Pancreas (tissue), 10 donors: Measurements from ENCODE around the gene ADPRHL1. TPM values are rescaled to one million over a fixed set of nuclear protein-coding genes. Genes with fewer than 3 reads are reported as not detected.

Source experiments
- ATAC-seq, 4 donors: fragments of 200-7000 bp; cut with Tn5 transposase; one replicate each; pipeline versions ENCODE4 v1.8.0 to v1.9.1; 2020; ENCODE audit warnings: mild to moderate bottlenecking in 4 of 4, moderate library complexity in 4 of 4
- DNase-seq, 6 donors: peaks; one replicate each; pipeline ENCODE4 v3.0.0-alpha.2; 2020
- FAIRE-seq: peaks from 2 replicates; lab custom pipeline; 2012; peaks lifted over from hg19 to GRCh38; lab: Jason Lieb, UNC
- H3K27ac ChIP-seq, 4 donors: fragments of 200-600 bp; sonication (generic); 1 replicate in 3 of 4; 2 replicates in 1 of 4; pipeline versions ENCODE4 v1.5.0 to v1.8.0; 2020
- H3K27me3 ChIP-seq, 4 donors: fragments of 200-600 bp; one replicate each; pipeline ENCODE4 v1.8.0; 2021
- H3K36me3 ChIP-seq, 3 donors: fragments of 200-600 bp; sonication (generic) in 1 of 3; one replicate each; pipeline versions ENCODE4 v1.5.0 to v1.8.0; 2020 to 2021
- H3K4me1 ChIP-seq, 3 donors: fragments of 200-600 bp; one replicate each; pipeline ENCODE4 v1.8.0; 2021
- H3K4me3 ChIP-seq, 4 donors: fragments of 200-600 bp; sonication (generic) in 2 of 4; one replicate each; pipeline versions ENCODE4 v1.5.0 to v1.8.0; 2020 to 2021
- H3K9me3 ChIP-seq, 4 donors: fragments of 200-600 bp; one replicate each; pipeline ENCODE4 v1.8.0; 2021
- WGBS, 2 donors: extraction: QIAGEN DNeasy Blood & Tissue Kit; methylation state at CpG; one replicate each; pipeline ENCODE4 v1.1.7; 2013; 5-methylcytosine and 5-hydroxymethylcytosine counted together
- intact Hi-C, 3 donors: fragments of 100-400 bp; cut with DNase I; formaldehyde crosslinking; loops; one replicate each; pipeline versions ENCODE4 v1.11.1 to v1.14.2; 2022
- polyA plus RNA-seq, 2 donors: library from polyadenylated mRNA; stranded (reverse); fragments of 200-250 nt; gene quantifications; one replicate each; pipeline ENCODE4 v1.2.3, GENCODE V29; 2013
- total RNA-seq, 6 donors: library from RNA; stranded (reverse); fragmentation: NEBNext Ultra II Directional in 4 of 6; extraction: Animal tissue kit (Norgen Biotek cat#: 25700) in 4 of 6; gene quantifications; one replicate each; pipeline versions ENCODE4 v1.2.1 to v1.2.4, GENCODE V29; 2021 to 2023
- TF ChIP-seq, protein P1 (sequence below), 4 donors: fragments of 200-600 bp; sonication (generic) in 3 of 4; IDR thresholded peaks; one replicate each; pipeline versions ENCODE4 v1.5.0 to v1.8.0; 2021; ENCODE audit warnings: antibody characterized with exemption in 4 of 4
- donor health status: healthy with polysubstance abuse.
- donor health status: DM: no; HTN: no; CAD: no; lungs with moderate emphysema.
- donor health status: DM: no; HTN: no; CAD: no.
- donor health status: control.
- donor health status: control.
- donor health status: Bipolar disorder and iron deficiency.
- donor health status: DM: yes; HTN: yes; CAD: no.
- donor health status: DM: no; HTN: no; CAD: no.
- donor health status: DM: no; HTN: no; CAD: no.
- donor health status: DM: yes; HTN: yes; CAD: no.

Gene ADPRHL1
- total and polyA plus RNA-seq, 8 donors, result 1.2 to 6.0 (median 3.0) TPM

DNA sequence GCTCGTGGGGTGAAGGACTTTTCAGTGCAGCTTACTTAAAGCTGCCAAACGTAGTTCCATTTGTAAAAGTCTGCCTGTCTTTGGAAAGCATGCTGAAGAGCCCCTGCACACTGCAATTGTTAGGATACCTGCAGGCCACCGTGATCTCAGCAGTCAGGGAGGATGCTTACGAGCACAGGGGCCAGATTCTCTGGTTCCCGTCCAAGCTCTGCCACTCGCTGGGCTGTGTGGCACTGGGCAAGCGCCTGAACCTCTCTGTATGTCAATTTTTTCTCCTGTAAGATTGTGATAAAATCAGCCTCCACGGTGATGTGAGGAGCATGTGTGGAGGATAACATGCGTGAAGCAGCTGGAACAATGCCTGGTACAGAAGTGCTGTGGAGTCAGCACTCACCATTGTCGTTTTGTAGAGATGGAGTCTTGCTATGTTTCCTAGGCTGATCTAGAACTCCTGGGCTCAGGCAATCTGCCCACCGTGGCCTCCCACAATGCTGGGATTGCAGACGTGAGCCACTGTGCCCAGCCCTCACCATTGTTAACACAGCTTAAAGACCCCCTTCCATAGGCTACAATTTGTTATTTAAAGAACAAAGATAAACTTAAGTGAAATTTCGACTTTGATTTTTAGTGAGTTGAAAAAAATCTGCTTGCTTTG, 3.5 kb downstream of the ADPRHL1 start:
- DNase-seq, result peak in 1 of 6 donors; percentile 17
- FAIRE-seq, result no peak
- intact Hi-C loops, result no loop called here
- no peaks in the 10 kb centered on the region for H3K36me3 ChIP-seq
- H3K4me3 ChIP-seq, result peak overlapping the region; percentile 33 to 59 (median 43)
- peaks cover 5 to 19% (median 10%) of the 10 kb centered on the region in 3 donors for H3K4me1 ChIP-seq
- 49 to 64% methylated on average over 13 of the region's 13 CpGs for WGBS, 2 donors
- no peaks in the 10 kb centered on the region for H3K27me3 ChIP-seq
- H3K27ac ChIP-seq, result peak overlapping the region; percentile 84 to 95 (median 89)
- TF ChIP-seq, protein P1, sequence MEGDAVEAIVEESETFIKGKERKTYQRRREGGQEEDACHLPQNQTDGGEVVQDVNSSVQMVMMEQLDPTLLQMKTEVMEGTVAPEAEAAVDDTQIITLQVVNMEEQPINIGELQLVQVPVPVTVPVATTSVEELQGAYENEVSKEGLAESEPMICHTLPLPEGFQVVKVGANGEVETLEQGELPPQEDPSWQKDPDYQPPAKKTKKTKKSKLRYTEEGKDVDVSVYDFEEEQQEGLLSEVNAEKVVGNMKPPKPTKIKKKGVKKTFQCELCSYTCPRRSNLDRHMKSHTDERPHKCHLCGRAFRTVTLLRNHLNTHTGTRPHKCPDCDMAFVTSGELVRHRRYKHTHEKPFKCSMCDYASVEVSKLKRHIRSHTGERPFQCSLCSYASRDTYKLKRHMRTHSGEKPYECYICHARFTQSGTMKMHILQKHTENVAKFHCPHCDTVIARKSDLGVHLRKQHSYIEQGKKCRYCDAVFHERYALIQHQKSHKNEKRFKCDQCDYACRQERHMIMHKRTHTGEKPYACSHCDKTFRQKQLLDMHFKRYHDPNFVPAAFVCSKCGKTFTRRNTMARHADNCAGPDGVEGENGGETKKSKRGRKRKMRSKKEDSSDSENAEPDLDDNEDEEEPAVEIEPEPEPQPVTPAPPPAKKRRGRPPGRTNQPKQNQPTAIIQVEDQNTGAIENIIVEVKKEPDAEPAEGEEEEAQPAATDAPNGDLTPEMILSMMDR (IDR thresholded peaks at IDR 0.05), result no peak
- H3K9me3 ChIP-seq, result no peaks in the 10 kb centered on the region
- no peak for ATAC-seq

- intact Hi-C loops, result no loop called here
- TF ChIP-seq, protein P1 (IDR thresholded peaks at IDR 0.05), result no peak
- H3K27ac ChIP-seq, result peak overlapping the region; percentile 84 to 95 (median 89)
- peak overlapping the region; percentile 33 to 59 (median 43) for H3K4me3 ChIP-seq
- DNase-seq (peak; percentile 80 to 92 (median 88)), FAIRE-seq (no peak), ATAC-seq (peak; percentile 80 to 87 (median 82))
- no peaks in the 10 kb centered on the region for H3K9me3 ChIP-seq
- WGBS, 2 donors, result 13 to 24% methylated on average over 29 of the region's 29 CpGs
- H3K27me3 ChIP-seq, result no peaks in the 10 kb centered on the region
- H3K36me3 ChIP-seq, result no peaks in the 10 kb centered on the region
- H3K4me1 ChIP-seq, result peaks cover 5 to 20% (median 15%) of the 10 kb centered on the region in 3 donors
Measured at GRCh38 chr13:113448885-113449692, 4.2 kb downstream of the ADPRHL1 start.

GRCh38 chr13:113448545-113448884, 4.8 kb downstream of the ADPRHL1 start:
- Histone ChIP-seq H3K4me1 (peaks cover 8 to 23% (median 21%) of the 10 kb centered on the region in 3 donors), H3K9me3 (no peaks in the 10 kb centered on the region), H3K36me3 (no peaks in the 10 kb centered on the region), H3K27ac (peak overlapping the region; percentile 84 to 95 (median 89)), H3K4me3 (peak overlapping the region in 3 of 4 donors; percentile 4 to 59 (median 49)), H3K27me3 (no peaks in the 10 kb centered on the region)
- TF ChIP-seq, protein P1 (IDR thresholded peaks at IDR 0.05), result no peak
- FAIRE-seq, result no peak
- WGBS, 2 donors, result 5 to 12% methylated on average over 6 of the region's 6 CpGs
- DNase-seq, result peak in 4 of 6 donors; percentile 79 to 87 (median 83)
- intact Hi-C loops, result no loop called here
- peak; percentile 54 to 79 (median 76) for ATAC-seq

DNA sequence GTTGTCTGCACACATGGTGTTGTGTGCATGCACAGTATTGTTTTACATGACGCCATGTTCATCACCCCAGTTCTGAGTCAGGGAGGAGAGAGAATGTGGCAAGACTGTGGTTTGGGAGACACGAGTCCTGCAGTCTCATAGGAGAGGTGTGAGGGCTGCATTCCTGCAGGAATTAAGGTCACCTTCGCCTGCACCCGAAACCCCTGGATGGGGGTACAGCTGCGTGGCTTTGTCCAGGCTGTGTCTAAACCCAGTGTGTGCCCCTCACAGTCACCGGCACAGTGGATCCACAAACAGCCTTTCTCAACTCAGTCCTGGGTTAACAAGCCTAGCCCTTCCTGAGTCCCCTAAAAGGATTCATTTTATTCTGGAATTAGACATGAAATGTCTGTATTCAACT, 5.7 kb downstream of the ADPRHL1 start:
- 95 to 96% methylated on average over 6 of the region's 6 CpGs for WGBS, 2 donors
- intact Hi-C loops, result no loop called here
- peaks cover 14 to 26% (median 25%) of the 10 kb centered on the region in 3 donors for H3K4me1 ChIP-seq
- H3K9me3 ChIP-seq, result no peaks in the 10 kb centered on the region
- FAIRE-seq, result no peak
- no peak overlapping the region for H3K27ac ChIP-seq
- H3K27me3 ChIP-seq, result no peaks in the 10 kb centered on the region
- peak in 2 of 6 donors; percentile 17 to 25 for DNase-seq
- TF ChIP-seq, protein P1 (IDR thresholded peaks at IDR 0.05), result no peak
- no peak for ATAC-seq
- no peaks in the 10 kb centered on the region for H3K36me3 ChIP-seq
- H3K4me3 ChIP-seq, result no peak overlapping the region
